ELR (cell line): ENCODE data around the gene SH3BP5.

ENCODE experiments used
- DNase-seq: peaks from one replicate; pipeline ENCODE4 v3.0.0-alpha.2; 2015; ENCODE audit warnings: low read depth

The SH3BP5 gene

DNA sequence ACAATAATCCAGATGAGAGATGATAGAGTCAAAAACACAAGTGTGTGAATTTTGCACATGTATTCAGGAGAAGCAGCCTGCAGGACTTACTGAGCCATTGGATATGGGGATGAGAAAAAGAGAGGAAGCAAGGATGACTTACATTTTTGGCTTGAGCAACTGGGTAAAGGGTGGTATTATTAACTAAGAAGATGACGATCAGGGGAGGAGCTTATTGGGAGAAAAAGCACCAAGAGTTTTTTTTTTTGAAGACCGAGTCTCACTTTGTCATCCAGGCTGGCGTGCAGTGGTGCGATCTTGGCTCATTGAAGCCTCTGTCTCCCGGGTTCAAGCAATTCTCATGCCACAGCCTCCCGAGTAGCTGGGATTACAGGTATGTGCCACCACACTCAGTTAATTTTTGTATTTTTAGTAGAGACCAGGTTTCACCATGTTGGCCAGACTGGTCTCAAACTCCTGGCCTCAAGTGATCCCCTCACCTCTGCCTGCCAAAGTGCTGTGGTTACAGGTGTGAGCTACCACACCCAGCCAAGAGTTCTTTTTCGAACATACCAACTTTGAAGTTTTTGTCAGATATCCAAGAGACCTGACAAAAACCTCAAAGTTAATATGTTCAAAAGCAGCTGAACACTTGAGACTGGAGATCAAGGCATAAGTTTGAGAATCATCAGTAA, 14.8 kb upstream of the SH3BP5 start:
- no peak for DNase-seq

DNA sequence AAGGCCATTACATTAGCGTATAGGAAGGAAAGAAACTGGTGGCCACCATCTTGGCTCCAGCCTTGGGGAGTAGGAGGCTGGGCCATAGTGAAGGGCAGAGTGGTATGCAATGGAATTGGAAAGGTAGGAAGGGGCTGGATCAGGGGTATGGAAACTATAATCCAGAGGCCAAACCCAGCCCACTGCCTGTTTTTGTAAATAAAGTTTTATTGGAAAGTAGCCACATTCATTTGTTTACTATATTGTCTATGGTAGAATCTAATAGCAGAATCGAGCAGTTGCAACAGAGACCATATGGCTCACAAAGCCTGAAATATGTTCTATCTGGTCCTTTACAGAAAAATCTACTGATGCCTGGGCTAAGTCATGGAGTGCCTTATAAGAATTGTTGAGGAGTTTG, 14.1 kb upstream of the SH3BP5 start:
- DNase-seq, result no peak

DNA sequence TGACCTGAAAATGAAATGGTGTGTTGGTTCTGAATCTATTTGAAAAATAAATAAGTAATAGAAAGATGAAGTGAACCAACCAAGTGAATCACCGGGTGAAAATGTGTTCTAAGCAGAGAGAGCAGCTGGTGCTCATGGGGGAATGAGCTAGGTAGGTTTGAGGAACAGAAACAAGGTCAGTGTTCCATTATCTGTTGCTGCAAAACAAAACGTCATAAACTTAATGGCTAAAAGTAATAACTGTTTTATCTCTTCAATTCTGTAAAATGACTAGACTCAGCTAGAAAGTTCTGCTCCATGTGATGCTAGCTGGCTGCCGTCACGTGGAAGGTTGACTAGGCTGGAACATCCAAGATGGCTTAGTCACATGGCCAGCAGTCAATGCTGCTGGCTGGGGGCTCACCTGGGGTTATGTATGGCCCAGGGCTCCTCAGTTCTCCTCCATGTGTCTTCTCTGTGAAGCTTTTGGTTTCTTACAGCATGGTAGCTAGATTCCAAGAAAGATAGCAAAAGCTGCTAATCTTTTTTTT, 13.3 kb upstream of the SH3BP5 start:
- no peak for DNase-seq

DNA sequence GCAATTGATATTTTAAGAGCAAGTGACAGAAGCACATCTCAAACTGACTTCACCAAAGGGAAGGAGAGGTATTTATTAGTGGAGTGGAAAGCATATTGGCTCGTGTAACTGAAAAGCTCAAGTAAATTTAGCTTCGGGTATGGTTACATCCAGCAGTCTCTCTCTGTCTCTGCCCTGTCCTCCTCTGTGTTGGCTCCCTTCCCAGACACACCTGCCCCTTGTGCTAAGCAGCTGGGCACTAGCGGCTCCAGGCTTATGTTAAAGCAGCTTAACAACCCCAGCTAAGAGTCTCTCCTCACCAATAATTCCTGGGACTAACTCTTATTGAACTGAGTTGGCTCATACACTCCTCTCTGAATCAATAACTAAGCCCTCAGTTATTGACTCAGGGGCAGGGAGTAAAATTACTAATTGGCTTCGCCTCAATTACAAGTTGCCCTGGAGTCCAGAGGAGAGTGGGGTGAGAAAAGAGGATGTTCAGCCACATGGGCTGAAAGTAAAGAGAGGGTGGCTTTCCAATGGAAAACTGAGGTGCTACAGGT, 12.8 kb upstream of the SH3BP5 start:
- no peak for DNase-seq

DNA sequence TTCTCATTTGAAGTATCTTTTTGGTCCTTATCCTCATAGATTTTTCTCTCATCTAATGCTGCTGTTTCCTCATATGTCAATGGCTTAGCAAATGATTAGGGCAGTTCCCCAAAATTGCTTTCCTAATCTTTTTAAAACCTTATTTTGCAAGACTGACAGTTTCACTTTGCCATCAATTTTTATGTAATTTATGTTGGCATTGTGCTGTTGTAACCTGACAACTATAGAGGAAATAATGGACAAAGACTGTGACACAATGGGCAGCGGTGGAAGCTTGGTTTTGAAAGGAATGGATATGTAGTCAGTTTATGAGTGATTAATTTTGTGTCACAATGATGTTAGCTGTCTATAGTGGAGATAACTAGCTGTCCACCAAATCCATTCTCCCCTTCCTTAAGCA, 10.6 kb upstream of the SH3BP5 start:
- DNase-seq, result no peak

DNA sequence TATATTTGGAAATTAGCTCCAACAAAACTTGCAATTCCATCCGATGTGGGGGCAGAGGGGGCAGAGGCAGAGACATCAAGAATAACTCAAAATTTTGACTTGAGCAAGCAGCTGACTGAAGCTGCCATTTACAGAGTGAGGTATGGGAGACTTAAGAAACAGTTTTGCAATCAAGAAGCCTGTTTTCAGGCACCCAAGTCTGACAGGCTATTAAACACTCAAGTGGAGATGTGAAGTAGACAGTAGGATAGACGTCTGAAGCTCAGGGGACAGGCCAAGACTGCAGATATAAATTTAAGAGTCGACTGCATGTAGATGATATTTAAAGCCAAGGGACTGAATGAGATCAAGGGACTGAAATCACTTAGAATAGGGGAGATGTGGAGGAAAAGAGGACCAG, 9.9 kb upstream of the SH3BP5 start:
- DNase-seq, result no peak

DNA sequence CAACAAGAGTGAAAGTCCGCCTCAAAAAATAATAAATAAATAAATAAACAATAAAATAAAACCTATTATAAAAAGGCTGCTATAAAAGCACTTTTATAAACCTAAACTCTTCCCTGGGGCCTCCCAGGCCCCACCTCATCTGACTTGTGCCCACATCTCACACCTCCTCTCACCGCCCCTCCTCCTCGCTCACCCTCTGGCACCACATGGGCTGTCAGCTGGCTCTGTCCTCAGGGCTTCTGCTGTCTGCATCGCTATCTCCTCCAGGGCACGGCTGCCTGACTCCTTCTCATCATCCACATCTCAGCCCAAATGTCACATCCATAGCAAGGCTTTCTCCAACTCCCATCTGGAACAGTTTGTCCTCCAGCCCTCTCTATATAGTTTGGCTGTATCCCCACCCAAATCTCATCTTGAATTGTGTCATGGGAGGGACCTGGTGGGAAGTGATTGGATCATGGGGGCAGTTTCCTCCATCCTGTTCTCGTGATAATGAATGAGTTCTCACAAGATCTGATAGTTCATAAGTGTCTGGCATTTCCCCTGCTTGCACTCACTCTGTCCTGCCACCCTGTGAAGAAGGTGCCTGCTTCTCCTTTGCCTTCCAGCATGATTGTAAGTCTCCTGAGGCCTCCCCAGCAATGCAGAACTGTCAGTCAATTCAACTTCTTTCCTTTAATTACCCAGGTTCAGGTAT, 8.8 kb upstream of the SH3BP5 start:
- DNase-seq, result no peak

DNA sequence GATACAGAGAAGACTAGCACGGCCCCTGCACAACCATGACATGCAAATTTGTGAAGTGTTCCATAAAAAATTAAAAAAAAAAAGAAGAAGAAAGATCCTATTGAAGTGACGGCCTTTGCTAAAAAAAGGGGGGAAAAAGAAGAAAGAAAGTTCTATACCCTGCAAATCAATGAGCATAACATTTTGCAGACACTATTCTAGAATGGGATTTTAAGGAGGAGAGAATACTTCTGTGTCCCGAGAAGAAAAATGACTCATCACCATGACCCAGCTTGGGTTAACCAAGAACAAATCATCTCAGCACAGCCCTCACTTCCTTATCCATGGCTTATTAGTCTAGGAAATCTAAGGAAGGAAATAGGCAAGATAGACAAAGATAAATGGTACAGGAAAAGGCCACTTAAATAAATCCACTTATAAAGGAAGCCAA, 7.4 kb upstream of the SH3BP5 start:
- DNase-seq, result peak; percentile 75

DNA sequence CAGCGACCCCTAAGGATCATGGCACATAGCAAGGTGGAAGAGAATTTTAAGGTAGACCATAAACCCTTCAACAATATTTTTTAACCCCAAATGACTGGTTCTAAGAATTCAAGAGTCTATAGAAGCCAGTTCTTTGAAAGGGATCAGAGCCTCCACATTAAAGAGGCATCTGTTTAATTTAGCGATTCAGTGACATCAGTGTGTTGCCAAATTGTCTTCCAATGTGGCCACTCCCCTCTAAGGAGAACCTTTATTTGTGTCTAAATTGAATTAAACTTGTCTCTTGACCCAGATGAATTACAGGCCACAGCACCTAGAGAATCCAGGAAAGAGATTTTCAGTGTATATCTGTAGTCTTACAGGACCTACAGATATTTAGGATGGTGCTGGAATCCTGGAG, 6.6 kb upstream of the SH3BP5 start:
- no peak for DNase-seq

DNA sequence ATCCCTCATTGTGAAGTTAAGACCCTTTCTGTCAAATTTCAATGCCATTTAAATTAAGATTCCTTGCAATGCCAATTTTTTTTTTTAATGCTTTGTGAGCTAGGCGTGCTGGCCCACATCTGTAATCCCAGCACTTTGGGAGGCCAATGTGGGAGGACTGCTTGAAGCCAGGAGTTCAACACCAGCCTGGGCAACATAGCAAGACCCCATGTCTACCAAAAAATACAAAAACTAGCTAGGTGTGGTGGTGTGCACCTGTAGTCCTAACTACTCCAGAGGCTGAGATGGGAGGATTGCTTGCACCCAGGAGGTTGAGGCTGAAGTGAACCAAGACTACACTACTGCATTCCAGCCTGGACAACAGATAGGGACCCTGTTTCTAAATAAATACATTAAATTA, 5.6 kb upstream of the SH3BP5 start:
- no peak for DNase-seq

DNA sequence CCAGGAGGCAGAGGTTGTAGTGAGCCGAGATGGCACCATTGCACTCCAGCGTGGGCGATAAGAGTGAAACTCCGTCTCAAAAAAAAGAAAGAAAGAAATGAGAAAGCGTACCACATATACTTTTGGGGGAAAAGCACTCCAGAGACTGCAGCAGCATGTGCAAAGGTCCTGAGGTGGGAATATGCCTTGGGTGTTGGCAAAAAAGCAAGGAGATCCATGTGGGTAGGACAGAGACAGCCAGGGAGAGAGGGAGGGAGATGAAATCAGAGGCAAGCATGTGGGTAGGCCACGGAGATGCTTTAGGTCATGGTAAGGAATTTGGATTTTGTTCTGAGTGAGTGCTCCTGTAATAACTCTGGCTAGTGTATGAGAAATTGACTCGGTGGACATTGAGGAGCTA, 3.7 kb upstream of the SH3BP5 start:
- DNase-seq, result no peak

DNA sequence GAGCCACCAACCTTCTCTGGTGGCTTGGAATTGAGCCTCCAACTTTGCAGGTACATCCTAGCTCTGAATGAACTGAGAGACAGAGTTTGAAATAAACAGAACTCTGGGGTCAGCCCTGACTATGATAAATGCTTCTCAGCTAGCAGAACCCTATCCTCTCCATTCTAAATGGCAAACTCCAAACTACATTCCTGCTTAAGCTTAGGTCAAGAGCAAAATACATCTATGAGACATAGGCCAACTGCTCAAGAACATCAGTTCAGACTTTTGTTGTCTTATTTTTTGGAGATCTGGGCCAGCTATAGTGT, 1.5 kb upstream of the SH3BP5 start:
- no peak for DNase-seq

DNA sequence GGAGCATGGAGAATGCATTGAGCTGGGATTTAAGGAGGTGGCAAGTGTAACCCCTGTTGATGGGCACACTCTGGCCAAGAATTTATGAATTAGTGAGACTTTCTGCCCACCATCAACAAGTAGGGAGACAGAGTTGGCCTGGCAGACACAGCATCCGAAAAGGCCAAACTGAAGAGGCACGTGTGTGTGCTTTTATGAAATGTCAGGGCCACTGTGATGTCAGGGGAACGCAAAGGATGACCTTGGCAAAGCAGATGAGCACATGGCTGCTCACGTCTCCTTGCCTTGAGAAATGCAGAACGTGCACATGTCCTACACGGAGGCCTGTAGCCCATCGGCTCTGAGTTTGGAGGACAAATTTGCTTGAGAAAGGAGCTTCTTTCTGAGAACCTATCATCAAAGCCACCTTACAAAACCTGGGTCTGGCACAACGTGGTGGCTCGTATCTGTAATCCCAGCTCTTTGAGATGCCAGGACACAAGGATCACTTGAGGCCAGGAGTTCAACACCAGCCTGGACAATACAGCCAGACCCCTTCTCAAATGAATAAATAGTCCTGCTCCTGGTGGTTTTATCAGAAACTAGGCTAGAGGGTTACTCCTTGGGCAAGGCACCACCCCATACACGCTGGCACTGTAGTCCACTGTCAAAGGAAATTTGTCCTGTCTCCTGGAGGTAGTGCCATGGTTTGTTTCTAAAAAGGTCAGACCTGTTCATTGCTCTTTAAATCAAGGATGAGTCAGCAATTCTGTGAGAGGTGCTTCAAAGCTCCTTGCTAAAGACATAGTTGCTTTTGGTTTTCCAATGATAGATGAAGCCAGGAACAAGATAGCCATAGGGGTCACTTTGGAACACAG, 941 bp upstream of the SH3BP5 start:
- no peak for DNase-seq

DNA sequence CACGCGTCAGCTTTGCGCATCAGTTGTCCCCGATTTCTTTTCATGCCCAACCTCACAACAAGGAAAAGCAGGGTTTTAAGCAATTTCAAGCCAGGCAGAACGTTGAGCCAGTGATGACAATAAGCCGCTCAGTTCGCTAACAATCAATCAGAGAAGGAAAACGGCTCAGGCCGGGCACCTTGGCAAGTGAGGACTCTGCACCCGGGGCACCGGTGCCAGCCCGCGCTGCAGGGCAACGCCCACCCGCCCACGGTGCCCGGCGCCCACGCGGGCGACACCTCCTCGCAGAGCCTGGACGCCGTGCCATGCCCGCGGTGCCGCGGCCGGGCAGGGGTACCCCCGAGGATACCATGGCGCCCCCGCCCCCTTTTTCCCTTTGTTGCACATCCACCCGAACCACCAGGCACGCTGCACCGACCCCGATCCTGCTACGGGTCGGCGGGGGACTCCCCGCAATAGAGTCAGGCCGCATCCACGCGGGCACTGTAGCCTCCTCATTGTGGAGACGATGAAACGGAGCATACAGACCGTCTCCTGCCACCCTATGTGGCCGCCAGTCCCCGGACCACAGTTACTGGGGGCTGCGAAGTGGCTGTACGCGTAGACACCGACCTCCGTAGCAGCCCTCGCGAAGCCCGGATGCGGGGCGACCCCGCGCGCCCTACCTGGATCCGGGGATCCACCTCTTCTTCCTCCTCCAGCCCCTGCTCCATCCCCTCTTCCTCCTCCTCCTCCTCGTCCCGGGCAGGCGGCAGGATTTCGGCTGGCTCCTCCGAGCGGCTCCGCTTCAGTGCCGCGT, 581 bp downstream of the SH3BP5 start:
- peak; percentile 34 for DNase-seq

DNA sequence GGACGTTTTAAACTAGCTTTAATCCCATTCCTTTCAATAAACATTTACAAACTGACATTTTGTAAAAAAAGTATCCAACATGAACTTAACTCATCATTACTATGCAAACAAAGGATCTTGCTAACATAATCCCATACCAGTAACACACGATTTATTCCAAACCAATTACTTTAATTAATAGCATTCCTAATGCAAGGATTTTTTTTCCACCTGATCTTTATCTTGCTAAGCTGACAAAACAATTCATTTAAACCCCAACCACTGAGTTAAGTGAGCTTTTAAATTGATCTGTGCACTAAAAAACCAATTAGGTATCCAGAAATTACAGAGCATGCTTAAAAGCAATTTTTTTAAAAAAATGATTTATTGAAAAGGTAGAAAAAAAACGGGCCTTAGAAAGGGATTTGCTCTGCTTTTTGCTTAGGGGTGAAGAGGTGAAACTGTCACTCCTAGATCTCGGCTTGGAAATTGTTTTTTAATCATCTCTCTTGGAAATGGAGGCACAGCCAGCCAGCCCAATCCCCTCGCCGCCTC, 1.2 kb downstream of the SH3BP5 start:
- no peak for DNase-seq

DNA sequence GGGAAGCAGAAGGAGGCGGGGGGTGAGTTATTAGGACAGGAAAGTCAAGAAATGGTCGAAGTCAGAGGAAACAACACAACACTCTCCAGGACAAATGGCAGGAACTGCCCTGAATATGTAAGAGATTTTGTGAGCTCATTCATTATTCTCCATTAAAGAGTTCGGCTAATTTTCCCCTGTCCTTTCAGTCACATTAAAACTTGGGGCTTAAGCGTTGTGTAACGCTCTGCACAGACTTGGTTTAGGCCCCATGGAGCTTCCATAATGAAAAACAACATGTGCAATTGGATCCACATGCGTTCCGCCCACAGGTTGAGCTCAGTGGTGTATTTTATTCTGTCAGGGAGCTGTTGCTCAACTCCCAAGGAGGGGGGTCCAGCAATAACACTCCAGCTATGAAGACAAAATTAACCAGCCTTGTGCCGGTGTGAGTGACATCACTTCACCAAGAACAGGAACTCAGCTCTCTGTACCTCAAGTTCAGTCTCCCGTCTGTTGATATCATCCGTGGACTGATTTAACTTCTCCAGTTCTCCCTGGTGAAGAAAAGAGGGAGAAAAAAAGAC, 2.3 kb downstream of the SH3BP5 start:
- no peak for DNase-seq

DNA sequence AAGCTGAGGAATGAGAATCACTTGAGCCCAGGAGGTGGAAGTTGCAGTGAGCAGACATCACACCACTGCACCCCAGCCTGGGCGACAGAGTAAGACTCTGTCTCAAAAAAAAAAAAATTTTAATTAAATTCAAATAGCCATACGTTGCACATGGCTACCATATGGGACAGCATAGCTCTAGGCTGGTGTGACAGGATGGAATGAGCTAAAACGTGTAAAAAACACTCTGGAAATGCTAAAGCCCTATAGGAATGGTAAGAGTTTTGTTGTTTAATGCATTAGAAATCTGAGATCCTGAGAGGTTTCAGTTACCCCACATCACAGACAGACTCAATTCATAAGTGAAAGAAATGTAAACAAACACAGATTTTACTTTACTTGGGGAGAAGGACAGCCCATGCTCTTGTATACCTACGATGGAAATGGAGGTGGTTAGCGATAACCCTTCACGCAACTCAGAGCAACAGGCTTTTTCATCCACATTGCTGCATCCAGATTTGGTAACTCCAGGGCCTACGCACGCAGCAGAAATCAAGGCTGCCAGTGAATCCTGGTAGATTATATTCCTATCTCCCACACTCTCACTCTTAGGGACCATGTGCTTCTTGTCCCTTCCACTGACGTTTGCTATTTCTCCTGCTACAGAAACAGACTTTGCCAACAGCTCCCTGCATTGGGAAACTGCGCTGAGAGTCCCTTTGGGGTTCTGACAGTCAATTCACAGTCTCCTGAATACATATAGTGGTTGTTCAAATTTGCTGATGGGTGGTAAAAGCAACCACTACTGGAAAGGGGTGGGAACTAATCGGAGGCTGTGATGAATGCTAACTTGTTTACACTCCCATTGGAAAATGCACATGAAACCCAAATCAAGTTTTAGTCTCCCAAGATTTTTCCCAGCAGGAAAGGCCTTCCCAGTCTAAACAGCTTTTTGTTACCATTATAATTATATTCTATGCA, 3.1 kb downstream of the SH3BP5 start:
- no peak for DNase-seq

DNA sequence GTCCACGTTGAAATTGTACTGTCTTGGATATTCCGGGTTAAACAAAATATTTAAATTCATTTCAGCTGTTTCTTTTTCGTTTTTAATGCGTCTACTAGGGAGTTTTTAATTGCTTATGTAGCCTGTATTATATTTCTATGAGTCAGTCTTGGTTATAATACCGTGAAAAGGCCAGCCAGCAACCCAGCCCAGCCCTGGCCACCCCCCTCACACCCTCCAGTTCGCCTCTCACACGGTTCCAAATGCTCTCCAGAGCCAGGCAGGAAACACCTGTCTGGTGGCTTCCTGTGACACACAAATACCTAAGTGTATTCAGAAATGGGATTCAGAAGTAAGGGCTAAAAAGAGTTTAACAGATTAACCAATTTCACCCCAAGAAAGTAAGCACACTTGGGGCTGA, 4.4 kb downstream of the SH3BP5 start:
- no peak for DNase-seq

DNA sequence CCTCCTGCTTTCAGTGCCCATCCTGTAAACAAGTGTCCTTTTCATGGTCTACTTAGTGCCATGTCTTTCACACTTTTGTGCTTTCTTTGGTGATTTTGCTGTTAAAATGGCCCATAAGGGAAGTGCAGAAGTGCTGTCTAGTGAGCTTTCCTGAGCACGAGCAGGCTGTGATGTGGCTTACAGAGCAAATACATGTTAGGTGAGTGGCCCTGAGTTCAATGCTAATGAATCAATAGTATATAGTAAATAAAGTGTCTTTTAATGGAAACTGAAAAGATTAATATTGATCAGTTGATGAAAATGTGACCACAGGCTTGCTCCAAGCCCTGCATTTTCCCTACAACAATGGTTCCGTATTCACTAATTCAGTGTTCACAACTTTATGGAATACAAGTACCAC, 5.7 kb downstream of the SH3BP5 start:
- no peak for DNase-seq

DNA sequence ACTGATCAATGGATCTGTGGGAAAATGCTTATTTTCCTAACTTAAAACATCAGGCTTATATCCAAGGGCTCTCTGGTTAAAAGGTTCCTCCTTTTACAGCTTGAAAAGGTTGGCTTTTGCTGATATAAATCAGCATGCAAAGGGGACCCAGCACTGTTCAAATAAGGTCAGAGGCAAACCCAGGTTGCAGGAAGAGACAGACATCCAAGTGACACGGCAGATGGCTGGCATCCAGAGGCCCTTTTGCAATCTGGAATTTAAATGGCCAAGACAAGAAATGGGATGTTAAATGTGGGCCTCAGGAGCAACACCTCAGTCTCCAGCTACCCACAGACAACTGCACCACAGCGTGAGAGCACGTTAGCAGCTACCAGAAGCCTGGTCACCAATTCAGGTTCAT, 6.3 kb downstream of the SH3BP5 start:
- DNase-seq, result no peak
